Hematopoietic multipotent progenitor cell treated with erythropoietin and hydrocortisone succinate and interleukin-3 and kit ligand, for 8 days (in vitro differentiated cells): ENCODE data around the gene TMEM17.

Source experiments
- DNase-seq: peaks from one replicate; pipeline ENCODE4 v3.0.0-alpha.2; 2015

Gene TMEM17

GRCh38 chr2:62452701-62453454, 53.1 kb downstream of the TMEM17 start:
- no peak for DNase-seq

DNA sequence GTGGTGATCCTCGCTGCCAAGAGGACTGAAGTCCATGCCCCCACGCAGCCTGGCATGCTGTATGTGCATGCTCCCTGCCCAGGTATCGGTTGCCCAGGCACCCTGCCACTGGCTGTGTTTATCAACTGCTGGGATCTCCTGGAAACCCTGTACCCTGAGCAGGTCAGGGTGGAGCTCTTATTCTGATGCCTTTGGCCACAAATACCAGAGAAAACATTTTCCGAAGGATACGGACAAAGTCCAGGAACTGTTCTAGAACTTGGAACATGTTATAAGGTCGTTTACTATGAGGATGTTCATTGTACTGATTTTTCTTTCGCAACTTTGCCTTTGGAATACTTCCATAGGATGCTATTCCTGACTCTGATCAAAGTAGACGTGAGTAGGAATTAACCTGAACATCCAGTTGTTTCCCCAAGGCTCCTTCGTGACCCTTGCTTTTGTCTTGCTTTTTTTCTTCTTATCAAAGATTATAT, 55.2 kb downstream of the TMEM17 start:
- no peak for DNase-seq
